GM12865 (cell line): Measurements from ENCODE around the gene CREBBP.
A peak's percentile ranks its signal among the peaks of the same experiment; 100 is the strongest.

Experiments
- DNase-seq: peaks from one replicate; pipeline ENCODE4 v3.0.0; 2010; ENCODE audit warnings: low read depth
- H3K4me3 ChIP-seq: 2 replicates; pipeline ENCODE4 v1.5.1; 2011; ENCODE audit warnings: mild to moderate bottlenecking, low read depth, low read length, control low read depth
- CTCF ChIP-seq: IDR thresholded peaks from 2 replicates; pipeline ENCODE4 v1.5.1; 2011; ENCODE audit warnings: low read length, control low read depth, low read depth, inconsistent platforms; ENCODE audit not compliant: insufficient read depth; ENCODE audit errors: missing control alignments

Gene CREBBP

GRCh38 chr16:3788711-3789374 is 91.7 kb downstream of the CREBBP start:
- no peak overlapping the region for H3K4me3 ChIP-seq
- TF ChIP-seq CTCF: no peak

GRCh38 chr16:3787924-3788661 is 92.4 kb downstream of the CREBBP start:
- TF ChIP-seq CTCF: no peak
- no peak overlapping the region for H3K4me3 ChIP-seq
- DNase-seq: peak; percentile 84

More at GRCh38 chr16:3788711-3789374, 91.7 kb downstream of the CREBBP start:
- no peak for DNase-seq

- DNase-seq: no peak
- no peak overlapping the region for H3K4me3 ChIP-seq
- no peak for TF ChIP-seq CTCF
Observed at GRCh38 chr16:3785413-3785812, 95.1 kb downstream of the CREBBP start.

GRCh38 chr16:3783516-3783915 is 97.0 kb downstream of the CREBBP start:
- no peak overlapping the region for H3K4me3 ChIP-seq
- DNase-seq: no peak
- no peak for TF ChIP-seq CTCF

GRCh38 chr16:3782566-3782965 is 97.9 kb downstream of the CREBBP start:
- no peak overlapping the region for H3K4me3 ChIP-seq
- TF ChIP-seq CTCF: no peak
- DNase-seq: no peak

- DNase-seq: no peak
- no peak for TF ChIP-seq CTCF
- no peak overlapping the region for H3K4me3 ChIP-seq
Observed at GRCh38 chr16:3781421-3781820, 99.1 kb downstream of the CREBBP start.

- no peak for TF ChIP-seq CTCF
- DNase-seq: peak; percentile 39
- H3K4me3 ChIP-seq: no peak overlapping the region
Observed at GRCh38 chr16:3780570-3780969, 99.9 kb downstream of the CREBBP start.
